Ammon's horn (tissue), 1 donor: Measurements from ENCODE around the gene ERCC2.
"Not testable (repeated sequence)": the region's sequence is repeated elsewhere in the genome, so short reads cannot be mapped to it uniquely, and the experiment has no call there.

Experiments used
- DNase-seq: peaks from one replicate; pipeline ENCODE4 v3.0.0-alpha.2; 2016; ENCODE audit warnings: low spot score

ERCC2 gene

GRCh38 chr19:45354241-45354842 lies 16.0 kb downstream of the ERCC2 start:
- no peak for DNase-seq

GRCh38 chr19:45352914-45353796 lies 17.2 kb downstream of the ERCC2 start:
- DNase-seq, result no peak

GRCh38 chr19:45352471-45352870 lies 17.9 kb downstream of the ERCC2 start:
- no peak for DNase-seq

- no peak for DNase-seq
These were observed 18.3 kb downstream of the ERCC2 start for GRCh38 chr19:45352062-45352461.

- no peak for DNase-seq
These were observed 18.9 kb downstream of the ERCC2 start for GRCh38 chr19:45351401-45351952.

- DNase-seq, result no peak
These were observed 19.8 kb downstream of the ERCC2 start for GRCh38 chr19:45350477-45351058.

GRCh38 chr19:45349430-45349941 lies 20.9 kb downstream of the ERCC2 start:
- no peak for DNase-seq

- no peak for DNase-seq
These were observed 21.3 kb downstream of the ERCC2 start for GRCh38 chr19:45349126-45349415.

GRCh38 chr19:45348367-45349125 lies 21.8 kb downstream of the ERCC2 start:
- DNase-seq, result no peak

- no peak for DNase-seq
These were observed 22.6 kb downstream of the ERCC2 start for GRCh38 chr19:45347570-45348366.

- no peak for DNase-seq
These were observed 23.9 kb downstream of the ERCC2 start for GRCh38 chr19:45346449-45346848.

- no peak for DNase-seq
These were observed 24.9 kb downstream of the ERCC2 start for GRCh38 chr19:45345506-45345860.

- no peak for DNase-seq
These were observed 25.5 kb downstream of the ERCC2 start for GRCh38 chr19:45344621-45345505.

GRCh38 chr19:45342911-45343310 lies 27.5 kb downstream of the ERCC2 start:
- DNase-seq, result no peak

GRCh38 chr19:45340899-45341453 lies 29.4 kb downstream of the ERCC2 start:
- no peak for DNase-seq

GRCh38 chr19:45340232-45340898 lies 30.0 kb downstream of the ERCC2 start, which contains the start of gene KLC3:
Gene KLC3, plus strand, starts transcription at chr19:45340750. Its CDS starts 4,792 bp downstream, at chr19:45345542.
- no peak for DNase-seq

GRCh38 chr19:45339629-45340028 lies 30.7 kb downstream of the ERCC2 start:
- no peak for DNase-seq

GRCh38 chr19:45336696-45337251 lies 33.6 kb downstream of the ERCC2 start:
- DNase-seq, result no peak

- DNase-seq, result not testable (repeated sequence)
These were observed 35.5 kb downstream of the ERCC2 start for GRCh38 chr19:45334881-45335280.
